MCF 10A (cell line): ENCODE results near the gene MAGEF1. TPM values are rescaled to one million over a fixed set of nuclear protein-coding genes. Genes with fewer than 3 reads are reported as not detected.

Experiments
- BruUV-seq: library from RNA; stranded (reverse); fragments of 400-500 nt; replicated peaks from 2 replicates; lab custom pipeline; 2021; lab: Mats Ljungman, UMichigan
- CTCF ChIA-PET: fragments of 300-600 bp; sonication (Branson Sonifier 250); formaldehyde crosslinking; extraction: SDS; loops from one replicate; lab custom pipeline; 2021; ENCODE audit warnings: antibody characterized with exemption, inconsistent platforms; lab: Yijun Ruan, JAX
- POLR2A ChIA-PET: fragments of 300-600, 350-650 bp; sonication (Branson Sonifier 250); formaldehyde crosslinking; extraction: SDS; loops from one replicate; lab custom pipeline; 2020; ENCODE audit warnings: antibody characterized with exemption, inconsistent platforms; lab: Yijun Ruan, JAX
- DNase-seq: peaks from one replicate; pipeline ENCODE4 v3.0.0-alpha.2; 2018; ENCODE audit not compliant: unreplicated experiment
- H3K27ac Mint-ChIP-seq: one replicate; pipeline ENCODE4 v1.8.0; 2022; ENCODE audit warnings: mild to moderate bottlenecking, low read depth, mixed read lengths; ENCODE audit not compliant: unreplicated experiment
- H3K27me3 Mint-ChIP-seq: one replicate; pipeline ENCODE4 v1.8.0; 2022; ENCODE audit warnings: mixed read lengths; ENCODE audit not compliant: insufficient read depth, unreplicated experiment
- H3K36me3 Mint-ChIP-seq: one replicate; pipeline ENCODE4 v1.8.0; 2022; ENCODE audit warnings: mild to moderate bottlenecking, moderate library complexity, mixed read lengths; ENCODE audit not compliant: insufficient read depth, unreplicated experiment
- H3K4me1 Mint-ChIP-seq: one replicate; pipeline ENCODE4 v1.8.0; 2022; ENCODE audit warnings: mixed read lengths; ENCODE audit not compliant: insufficient read depth, unreplicated experiment
- H3K4me3 Mint-ChIP-seq: one replicate; pipeline ENCODE4 v1.8.0; 2022; ENCODE audit warnings: mild to moderate bottlenecking, moderate library complexity, mixed read lengths; ENCODE audit not compliant: unreplicated experiment
- H3K9me3 Mint-ChIP-seq: one replicate; pipeline ENCODE4 v1.8.0; 2022; ENCODE audit warnings: mixed read lengths; ENCODE audit not compliant: unreplicated experiment
- CTCF ChIP-seq: fragments of 200-600 bp; IDR thresholded peaks from one replicate; pipeline ENCODE4 v1.8.0; 2022; ENCODE audit warnings: antibody characterized with exemption, mild to moderate bottlenecking; ENCODE audit not compliant: unreplicated experiment
- intact Hi-C: fragments of 100-400 bp; cut with micrococcal nuclease; formaldehyde crosslinking; loops from 2 replicates; pipeline ENCODE4 v1.14.1; 2022
- total RNA-seq: library from RNA; stranded (reverse); gene quantifications from 2 replicates; pipeline ENCODE4 v1.2.3, GENCODE V29; 2022

Gene MAGEF1
- total RNA-seq, 1 experiment from 2014 or later, result 34.5 TPM

GRCh38 chr3:184683234-184683633 lies 28.6 kb downstream of the MAGEF1 start:
- CTCF ChIA-PET, result no interaction called here
- no peak overlapping the region for H3K4me3 Mint-ChIP-seq

GRCh38 chr3:184682671-184683070 lies 29.2 kb downstream of the MAGEF1 start:
- H3K9me3 Mint-ChIP-seq, result no peaks in the 10 kb centered on the region
- H3K27me3 Mint-ChIP-seq, result no peaks in the 10 kb centered on the region
- intact Hi-C loops, result no loop called here
- no peak overlapping the region for H3K4me3 Mint-ChIP-seq
- TF ChIP-seq CTCF, result no peak
- BruUV-seq, result no TSS peak
- H3K36me3 Mint-ChIP-seq, result no peaks in the 10 kb centered on the region
- ChIA-PET POLR2A (no interaction called here), CTCF (no interaction called here)
- no peaks in the 10 kb centered on the region for H3K4me1 Mint-ChIP-seq
- DNase-seq, result no peak
- H3K27ac Mint-ChIP-seq, result no peak overlapping the region

More at GRCh38 chr3:184683234-184683633, 28.6 kb downstream of the MAGEF1 start:
- Mint-ChIP-seq H3K9me3 (no peaks in the 10 kb centered on the region), H3K36me3 (no peaks in the 10 kb centered on the region), H3K27ac (no peak overlapping the region), H3K27me3 (no peaks in the 10 kb centered on the region), H3K4me1 (peaks cover 2% of the 10 kb centered on the region)
- POLR2A ChIA-PET, result interaction anchor here (1.1 kb wide), 1 partner anchor 58 kb away, joined by 5 read pairs; no protein-coding TSS in a partner anchor
- intact Hi-C loops, result no loop called here
- no peak for TF ChIP-seq CTCF
- no peak for DNase-seq
- no TSS peak for BruUV-seq

- POLR2A ChIA-PET, result no interaction called here
- no peak overlapping the region for H3K4me3 Mint-ChIP-seq
- no peaks in the 10 kb centered on the region for H3K9me3 Mint-ChIP-seq
- intact Hi-C loops, result no loop called here
- no TSS peak for BruUV-seq
- H3K4me1 Mint-ChIP-seq, result no peaks in the 10 kb centered on the region
- H3K36me3 Mint-ChIP-seq, result no peaks in the 10 kb centered on the region
- H3K27ac Mint-ChIP-seq, result no peak overlapping the region
- TF ChIP-seq CTCF, result no peak
- no peaks in the 10 kb centered on the region for H3K27me3 Mint-ChIP-seq
- DNase-seq, result no peak
- CTCF ChIA-PET, result interaction anchor here (0.6 kb wide), 1 partner anchor 573 kb away, joined by 5 read pairs; no protein-coding TSS in a partner anchor
These were observed 31.2 kb downstream of the MAGEF1 start for GRCh38 chr3:184680385-184681345.

- BruUV-seq, result no TSS peak
- H3K4me3 Mint-ChIP-seq, result no peak overlapping the region
- intact Hi-C loops, result no loop called here
- no peaks in the 10 kb centered on the region for H3K27me3 Mint-ChIP-seq
- no peaks in the 10 kb centered on the region for H3K36me3 Mint-ChIP-seq
- no peak overlapping the region for H3K27ac Mint-ChIP-seq
- ChIA-PET CTCF (no interaction called here), POLR2A (interaction anchor here (0.6 kb wide), 1 partner anchor 14 kb away, joined by 4 read pairs; no protein-coding TSS in a partner anchor)
- no peak for TF ChIP-seq CTCF
- no peaks in the 10 kb centered on the region for H3K9me3 Mint-ChIP-seq
- DNase-seq, result no peak
- no peaks in the 10 kb centered on the region for H3K4me1 Mint-ChIP-seq
These were observed 32.6 kb downstream of the MAGEF1 start for GRCh38 chr3:184679056-184679816.
